C4-2B (cell line): ENCODE results near the gene YPEL5.

Experiments used
- CTCF ChIP-seq: fragments of 450-650 bp; conservative IDR thresholded peaks from 2 replicates; pipeline ENCODE4 v1.5.1; 2017; ENCODE audit warnings: mild to moderate bottlenecking
- ZFX ChIP-seq: fragments of 450-650 bp; IDR thresholded peaks from 2 replicates; pipeline ENCODE4 v1.6.1; 2017

- TF ChIP-seq CTCF (no peak), ZFX (no peak)
These were observed 5.7 kb upstream of the YPEL5 start for GRCh38 chr2:30141136-30141535.
